WTC11 (cell line): ENCODE measurements around the gene SLC7A8. TPM values are rescaled to one million over a fixed set of nuclear protein-coding genes. Genes with fewer than 3 reads are reported as not detected.

Source experiments
- ATAC-seq: fragments of 200-7000 bp; cut with Tn5 transposase; 2 replicates; pipeline ENCODE4 v1.10.0; 2021; ENCODE audit warnings: mild to moderate bottlenecking, moderate library complexity
- CTCF ChIA-PET: fragments of 300-600 bp; sonication (Branson Sonifier 250); formaldehyde crosslinking; loops from one replicate; lab custom pipeline; 2021; ENCODE audit warnings: antibody characterized with exemption; lab: Charles Lee
- POLR2A ChIA-PET: fragments of 350-600 bp; sonication (Branson Sonifier 250); formaldehyde crosslinking; loops from one replicate; lab custom pipeline; 2021; ENCODE audit warnings: antibody characterized with exemption; lab: Charles Lee
- DNase-seq: peaks from one replicate; pipeline ENCODE4 v3.0.0; 2021; ENCODE audit warnings: low spot score
- H3K27ac Mint-ChIP-seq: 2 replicates; pipeline ENCODE4 v1.8.0; 2021; ENCODE audit warnings: mixed read lengths
- H3K27me3 Mint-ChIP-seq: 2 replicates; pipeline ENCODE4 v1.8.0; 2021; ENCODE audit warnings: low read depth, mild to moderate bottlenecking, moderate library complexity, mixed read lengths
- H3K36me3 Mint-ChIP-seq: 2 replicates; pipeline ENCODE4 v1.8.0; 2021; ENCODE audit warnings: mixed read lengths
- H3K4me1 Mint-ChIP-seq: 2 replicates; pipeline ENCODE4 v1.8.0; 2022; ENCODE audit warnings: mixed read lengths
- H3K4me3 Mint-ChIP-seq: 2 replicates; pipeline ENCODE4 v1.8.0; 2021; ENCODE audit warnings: mild to moderate bottlenecking, moderate library complexity, mixed read lengths
- H3K9me3 Mint-ChIP-seq: 2 replicates; pipeline ENCODE4 v1.8.0; 2021; ENCODE audit warnings: mixed read lengths
- ATF1 ChIP-seq: sonication (generic); formaldehyde crosslinking; IDR thresholded peaks from 2 replicates; pipeline ENCODE4 v1.8.1; 2023; ENCODE audit warnings: mild to moderate bottlenecking, moderate library complexity, missing genetic modification reagents
- ATF2 ChIP-seq: sonication (generic); formaldehyde crosslinking; IDR thresholded peaks from 2 replicates; pipeline ENCODE4 v1.8.1; 2022; ENCODE audit warnings: low read depth, missing genetic modification reagents, borderline replicate concordance
- CBFB ChIP-seq: sonication (generic); formaldehyde crosslinking; IDR thresholded peaks from 2 replicates; pipeline ENCODE4 v1.8.1; 2022; ENCODE audit warnings: mild to moderate bottlenecking, low read depth, missing genetic modification reagents
- CREB1 ChIP-seq: sonication (generic); formaldehyde crosslinking; IDR thresholded peaks from 2 replicates; pipeline ENCODE4 v1.8.0; 2023; ENCODE audit warnings: mild to moderate bottlenecking, missing genetic modification reagents
- E2F1 ChIP-seq: sonication (generic); formaldehyde crosslinking; IDR thresholded peaks from 2 replicates; pipeline ENCODE4 v1.8.0; 2022; ENCODE audit warnings: mild to moderate bottlenecking, missing genetic modification reagents
- E2F4 ChIP-seq: sonication (generic); formaldehyde crosslinking; IDR thresholded peaks from 2 replicates; pipeline ENCODE4 v1.8.1; 2022; ENCODE audit warnings: low read depth, mild to moderate bottlenecking, moderate library complexity, missing genetic modification reagents, borderline replicate concordance
- E2F5 ChIP-seq: sonication (generic); formaldehyde crosslinking; IDR thresholded peaks from 2 replicates; pipeline ENCODE4 v1.8.1; 2022; ENCODE audit warnings: mild to moderate bottlenecking, moderate library complexity, missing genetic modification reagents
- ELF4 ChIP-seq: sonication (generic); formaldehyde crosslinking; IDR thresholded peaks from 2 replicates; pipeline ENCODE4 v1.8.1; 2022; ENCODE audit warnings: low read depth, mild to moderate bottlenecking, moderate library complexity, missing genetic modification reagents
- FOXP4 ChIP-seq: sonication (generic); formaldehyde crosslinking; IDR thresholded peaks from 2 replicates; pipeline ENCODE4 v1.8.0; 2022; ENCODE audit warnings: mild to moderate bottlenecking, missing genetic modification reagents
- GRHL2 ChIP-seq: fragments of 250-450 bp; sonication (Bioruptor Pico); IDR thresholded peaks from 2 replicates; pipeline ENCODE4 v1.8.0; 2022; ENCODE audit warnings: mild to moderate bottlenecking, moderate library complexity; ENCODE audit not compliant: insufficient replicate concordance, severe bottlenecking
- GTF2I ChIP-seq: fragments of 250-450 bp; sonication (Bioruptor Pico); conservative IDR thresholded peaks from 2 replicates; pipeline ENCODE4 v1.4.0; 2021; ENCODE audit warnings: mild to moderate bottlenecking
- JAZF1 ChIP-seq: fragments of 250-450 bp; sonication (Bioruptor Pico); IDR thresholded peaks from 2 replicates; pipeline ENCODE4 v1.9.0; 2021; ENCODE audit warnings: moderate library complexity, mild to moderate bottlenecking, inconsistent platforms
- MAX ChIP-seq: sonication (generic); formaldehyde crosslinking; IDR thresholded peaks from 2 replicates; pipeline ENCODE4 v1.8.0; 2022; ENCODE audit warnings: mild to moderate bottlenecking, missing genetic modification reagents
- SOX15 ChIP-seq: fragments of 250-450 bp; sonication (Bioruptor Pico); IDR thresholded peaks from 2 replicates; pipeline ENCODE4 v1.9.0; 2021; ENCODE audit warnings: mild to moderate bottlenecking
- SP1 ChIP-seq: sonication (generic); formaldehyde crosslinking; conservative IDR thresholded peaks from 2 replicates; pipeline ENCODE4 v1.8.1; 2022; ENCODE audit warnings: missing genetic modification reagents
- TCF7 ChIP-seq: sonication (generic); formaldehyde crosslinking; IDR thresholded peaks from 2 replicates; pipeline ENCODE4 v1.8.0; 2022; ENCODE audit warnings: mild to moderate bottlenecking, low read depth, missing genetic modification reagents, moderate library complexity
- TEAD1 ChIP-seq: sonication (generic); formaldehyde crosslinking; IDR thresholded peaks from 2 replicates; pipeline ENCODE4 v1.8.0; 2022; ENCODE audit warnings: mild to moderate bottlenecking, missing genetic modification reagents
- ZNF219 ChIP-seq: sonication (generic); formaldehyde crosslinking; IDR thresholded peaks from 2 replicates; pipeline ENCODE4 v1.8.0; 2023; ENCODE audit warnings: missing genetic modification reagents, mild to moderate bottlenecking, borderline replicate concordance
- ZNF263 ChIP-seq: sonication (generic); formaldehyde crosslinking; IDR thresholded peaks from 2 replicates; pipeline ENCODE4 v1.8.1; 2022; ENCODE audit warnings: low read depth, mild to moderate bottlenecking, moderate library complexity, missing genetic modification reagents
- ZNF317 ChIP-seq: sonication (generic); formaldehyde crosslinking; IDR thresholded peaks from 2 replicates; pipeline ENCODE4 v1.8.1; 2023; ENCODE audit warnings: low read depth, mild to moderate bottlenecking, moderate library complexity, missing genetic modification reagents, borderline replicate concordance
- ZNF532 ChIP-seq: fragments of 250-450 bp; sonication (Bioruptor Pico); IDR thresholded peaks from 2 replicates; pipeline ENCODE4 v1.9.0; 2021; ENCODE audit warnings: mild to moderate bottlenecking, borderline replicate concordance
- ZNF671 ChIP-seq: fragments of 250-450 bp; sonication (Bioruptor Pico); IDR thresholded peaks from 2 replicates; pipeline ENCODE4 v1.8.0; 2021; ENCODE audit warnings: mild to moderate bottlenecking
- total RNA-seq: library from RNA; stranded (reverse); gene quantifications from 3 replicates; pipeline ENCODE4 v1.2.3, GENCODE V29; 2021

The SLC7A8 gene
- total RNA-seq, 1 experiment from 2014 or later, result 207 TPM

- H3K36me3 Mint-ChIP-seq, result no peaks in the 10 kb centered on the region
- H3K4me3 Mint-ChIP-seq, result no peak overlapping the region
- H3K27me3 Mint-ChIP-seq, result no peaks in the 10 kb centered on the region
- ATAC-seq, result no peak
- peaks cover 4% of the 10 kb centered on the region; the same call in 1 of the 2 replicates for H3K9me3 Mint-ChIP-seq
- H3K4me1 Mint-ChIP-seq, result peaks cover 30% of the 10 kb centered on the region
- ChIA-PET CTCF (interaction anchor here (2.3 kb wide), 1 partner anchor 73 kb away, joined by 13 read pairs; no protein-coding TSS in a partner anchor), POLR2A (interaction anchor here (0.7 kb wide), 1 partner anchor 48 kb away, joined by 3 read pairs; no protein-coding TSS in a partner anchor)
- H3K27ac Mint-ChIP-seq, result peak overlapping the region; percentile 3; the same call in 1 of the 2 replicates
- TF ChIP-seq ATF2 (CRISPR knock-in tag), result no peak
- TF ChIP-seq ZNF671 (CRISPR knock-in tag), result no peak
- TF ChIP-seq CREB1, result no peak
- TF ChIP-seq ZNF532 (CRISPR knock-in tag), result no peak
- TF ChIP-seq GRHL2, result no peak
- TF ChIP-seq MAX (CRISPR knock-in tag), result no peak
- no peak for TF ChIP-seq ELF4
- no peak for TF ChIP-seq JAZF1 (CRISPR knock-in tag)
- TF ChIP-seq ZNF317 (CRISPR knock-in tag), result no peak
- TF ChIP-seq GTF2I (CRISPR knock-in tag), result no peak
- no peak for TF ChIP-seq ZNF219 (CRISPR knock-in tag)
- no peak for TF ChIP-seq SOX15
- TF ChIP-seq CBFB (CRISPR knock-in tag), result no peak
- no peak for TF ChIP-seq TCF7 (CRISPR knock-in tag)
- TF ChIP-seq E2F4 (CRISPR knock-in tag), result no peak
- no peak for TF ChIP-seq E2F5 (CRISPR knock-in tag)
- TF ChIP-seq SP1 (CRISPR knock-in tag), result no peak
- no peak for TF ChIP-seq TEAD1 (CRISPR knock-in tag)
- no peak for DNase-seq
Observed at GRCh38 chr14:23193432-23193831, 10.0 kb upstream of the SLC7A8 start.

- H3K4me3 Mint-ChIP-seq, result no peak overlapping the region
- H3K36me3 Mint-ChIP-seq, result no peaks in the 10 kb centered on the region
- ChIA-PET POLR2A (interaction anchor here (0.5 to 0.6 kb wide), 2 partner anchors 475 to 1914 kb away, joined by 3 to 4 read pairs; no protein-coding TSS in a partner anchor), CTCF (interaction anchor here (0.8 to 22.4 kb wide), 19 partner anchors 8 to 133 kb away, joined by 3 to 372 read pairs (median 6); partner anchors contain the start of genes ACIN1, C14orf119, CEBPE and RNF212B)
- peaks cover 27% of the 10 kb centered on the region for H3K4me1 Mint-ChIP-seq
- no peak for DNase-seq
- no peak for ATAC-seq
- no peak overlapping the region for H3K27ac Mint-ChIP-seq
- no peaks in the 10 kb centered on the region for H3K27me3 Mint-ChIP-seq
- H3K9me3 Mint-ChIP-seq, result no peaks in the 10 kb centered on the region
- no peak for TF ChIP-seq ATF1 (CRISPR knock-in tag)
- TF ChIP-seq ZNF263, result no peak
- TF ChIP-seq FOXP4, result no peak
- no peak for TF ChIP-seq E2F1 (CRISPR knock-in tag)
Observed at GRCh38 chr14:23187925-23188324, 4.5 kb upstream of the SLC7A8 start.
